K562 (cell line): Measurements from ENCODE around the gene OPRL1. TPM values are rescaled to one million over a fixed set of nuclear protein-coding genes. Genes with fewer than 3 reads are reported as not detected.

Source experiments
- CBFB ChIP-seq: sonication (generic); formaldehyde crosslinking; IDR thresholded peaks from 2 replicates; pipeline ENCODE4 v1.4.0; 2020; ENCODE audit warnings: mild to moderate bottlenecking, missing genetic modification reagents
- ETV1 ChIP-seq: fragments of 450-650 bp; conservative IDR thresholded peaks from 2 replicates; pipeline ENCODE4 v1.6.1; 2016; ENCODE audit warnings: missing genetic modification characterization, control low read depth, low read depth, missing compliant biosample characterization
- HDAC3 ChIP-seq: fragments of 450-650 bp; IDR thresholded peaks from 2 replicates; pipeline ENCODE4 v1.6.1; 2018; ENCODE audit warnings: borderline replicate concordance, mild to moderate bottlenecking, moderate library complexity; ENCODE audit not compliant: partially characterized antibody
- HDAC8 ChIP-seq: fragments of 450-650 bp; IDR thresholded peaks from 2 replicates; pipeline ENCODE4 v1.6.1; 2016; ENCODE audit warnings: mild to moderate bottlenecking, missing genetic modification characterization, moderate library complexity, missing compliant biosample characterization
- HES1 ChIP-seq: fragments of 450-650 bp; IDR thresholded peaks from 2 replicates; pipeline ENCODE4 v1.6.1; 2016; ENCODE audit warnings: low read depth, mild to moderate bottlenecking, moderate library complexity
- IRF1 ChIP-seq: sonication (generic); formaldehyde crosslinking; IDR thresholded peaks from 2 replicates; pipeline ENCODE4 v1.8.0; 2022; ENCODE audit warnings: missing genetic modification reagents, mild to moderate bottlenecking, borderline replicate concordance
- POLR2AphosphoS2 ChIP-seq: IDR thresholded peaks from 2 replicates; pipeline ENCODE4 v1.6.1; 2012; ENCODE audit warnings: low read length, improper control_type of control experiment
- SIN3A ChIP-seq, 2 experiments: fragments of 150-350 bp in 1 of 2; IDR thresholded peaks; 2 replicates each; pipeline ENCODE4 v1.6.1; 2011 to 2016; ENCODE audit warnings: borderline replicate concordance in 2 of 2, low read depth in 2 of 2, low read length in 2 of 2, mild to moderate bottlenecking in 2 of 2, moderate library complexity in 2 of 2; ENCODE audit not compliant: control insufficient read depth in 1 of 2
- TBP ChIP-seq: optimal IDR thresholded peaks from 2 replicates; pipeline ENCODE3; 2011; ENCODE audit warnings: low read depth, low read length, improper control_type of control experiment
- ZBTB8A ChIP-seq: fragments of 450-650 bp; IDR thresholded peaks from 2 replicates; pipeline ENCODE4 v1.6.1; 2018; ENCODE audit warnings: mild to moderate bottlenecking, moderate library complexity; ENCODE audit not compliant: partially characterized antibody
- ZC3H8 ChIP-seq: fragments of 450-650 bp; IDR thresholded peaks from 2 replicates; pipeline ENCODE4 v1.6.1; 2017
- ZNF282 ChIP-seq: sonication (generic); formaldehyde crosslinking; IDR thresholded peaks from 2 replicates; pipeline ENCODE4 v1.8.1; 2023; ENCODE audit warnings: missing genetic modification reagents
- ZNF695 ChIP-seq: fragments of 450-650 bp; formaldehyde crosslinking; IDR thresholded peaks from 2 replicates; pipeline ENCODE4 v1.4.0; 2020; ENCODE audit warnings: mild to moderate bottlenecking, moderate library complexity
- ZNF707 ChIP-seq: fragments of 250-450 bp; sonication (Bioruptor Pico); conservative IDR thresholded peaks from 2 replicates; pipeline ENCODE4 v1.8.0; 2022; ENCODE audit warnings: inconsistent platforms, mild to moderate bottlenecking, moderate library complexity
- ZNF764 ChIP-seq: fragments of 250-450 bp; sonication (Bioruptor Pico); IDR thresholded peaks from 2 replicates; pipeline ENCODE4 v1.4.0; 2020; ENCODE audit warnings: low read depth, mild to moderate bottlenecking, moderate library complexity
- polyA plus RNA-seq, 8 experiments: library from polyadenylated mRNA; depleted of rRNA in 4 of 8; stranded (reverse) in 5 of 8; unstranded in 3 of 8; fragments of >200 nt; fragmentation: Nextera tagmentation in 2 of 8; fragmentation: Illumina TruSeq in 1 of 8; extraction: Ambion mirVana in 2 of 8; extraction: Trizol in 1 of 8; gene quantifications; 2 replicates each; pipeline versions ENCODE4 v1.2.1 to v1.2.3, GENCODE V29; 2011 to 2014; ENCODE audit warnings: inconsistent platforms in 1 of 8, missing spikeins in 1 of 8
- total RNA-seq, 7 experiments: library from RNA; depleted of rRNA in 6 of 7; stranded (reverse); fragments of >200 nt in 6 of 7; fragmentation: Illumina TruSeq in 2 of 7; extraction: Trizol in 2 of 7; gene quantifications; 2 replicates each; pipeline versions ENCODE4 v1.2.1 to v1.2.3, GENCODE V29; 2011 to 2021; ENCODE audit warnings: low replicate concordance in 1 of 7
- TF ChIP-seq, protein P1 (sequence below): fragments of 150-350 bp; conservative IDR thresholded peaks from 2 replicates; pipeline ENCODE4 v1.6.1; 2014; ENCODE audit warnings: low read length
- TF ChIP-seq, protein P2 (sequence below), 2 experiments: fragments of 450-650 bp in 1 of 2; sonication (generic) in 1 of 2; formaldehyde crosslinking in 1 of 2; IDR thresholded peaks in 1 of 2; conservative IDR thresholded peaks in 1 of 2; 2 replicates each; pipeline versions ENCODE4 v1.6.1 to v1.8.1; 2016 to 2023; ENCODE audit warnings: mild to moderate bottlenecking in 2 of 2, moderate library complexity in 2 of 2, inconsistent platforms in 1 of 2, missing genetic modification reagents in 1 of 2
- TF ChIP-seq, protein P3 (sequence below): sonication (generic); formaldehyde crosslinking; IDR thresholded peaks from 2 replicates; pipeline ENCODE4 v1.8.0; 2022; ENCODE audit warnings: mild to moderate bottlenecking, low read depth, missing genetic modification reagents
- TF ChIP-seq, protein P4 (sequence below): fragments of 250-450 bp; sonication (Bioruptor Pico); IDR thresholded peaks from 2 replicates; pipeline ENCODE4 v1.5.0; 2020; ENCODE audit warnings: mild to moderate bottlenecking

OPRL1 gene
- total and polyA plus RNA-seq, 9 of the 15 experiments (the other 6 are each of a cell fraction or from before 2014, with no cell fraction given): 0.06 to 0.33 (median 0.11) TPM; not detected in 2

DNA sequence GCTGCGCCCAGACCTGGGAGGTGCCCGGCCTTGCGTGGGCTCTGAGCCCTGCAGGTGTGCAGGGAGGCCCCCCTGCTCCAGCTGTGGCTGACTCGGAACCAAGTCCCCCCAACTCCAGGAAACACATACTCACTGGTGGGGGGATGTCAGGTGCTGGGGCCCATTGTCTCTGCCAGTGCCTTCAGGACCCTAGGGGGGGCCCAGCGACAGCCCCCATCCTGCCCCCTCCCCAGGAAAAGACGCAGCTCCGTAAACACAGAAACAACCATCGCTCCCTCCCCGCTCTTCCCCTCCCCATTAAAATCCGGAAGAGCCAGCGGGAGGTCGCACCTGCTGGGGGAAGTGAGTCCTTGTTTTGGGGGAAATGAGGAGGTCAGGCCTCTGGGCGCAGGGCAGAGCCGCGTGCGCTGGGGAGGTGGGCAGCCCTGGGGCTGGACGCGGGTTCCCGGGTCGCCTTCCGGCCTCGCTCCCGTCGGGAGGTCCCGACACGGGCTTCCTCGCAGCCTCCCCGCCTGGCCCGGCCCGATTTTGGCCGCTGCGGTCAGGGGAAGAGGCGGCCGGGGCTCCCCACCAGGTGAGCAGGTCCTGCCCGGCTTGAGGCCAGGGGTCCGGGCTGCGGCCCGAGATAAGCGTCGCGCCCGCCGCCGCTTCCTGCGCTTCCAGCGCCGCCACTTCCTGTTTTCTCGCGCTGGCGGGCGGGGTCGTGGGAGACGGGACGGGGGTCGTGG is 37.7 kb upstream of the OPRL1 start (continued):
- TF ChIP-seq ZC3H8 (no peak), SIN3A (IDR thresholded peaks at IDR 0.05; ENCODE audit: borderline replicate concordance in 2 of 2, control insufficient read depth in 1 of 2, low read depth in 2 of 2, low read length in 2 of 2) (no peak), ZNF282 (no peak), TBP (peak; percentile 46), ETV1 (tag) (no peak; the same call in 1 of the 2 replicates), IRF1 (CRISPR knock-in tag) (no peak), ZNF764 (CRISPR knock-in tag) (no peak), ZNF707 (CRISPR knock-in tag) (no peak), HDAC8 (tag) (no peak), POLR2AphosphoS2 (no peak), ZNF695 (CRISPR knock-in tag) (no peak), HES1 (peak; percentile 53; the same call in 1 of the 2 replicates), HDAC3 (no peak), CBFB (CRISPR knock-in tag) (no peak), ZBTB8A (no peak)
- TF ChIP-seq, protein P1, sequence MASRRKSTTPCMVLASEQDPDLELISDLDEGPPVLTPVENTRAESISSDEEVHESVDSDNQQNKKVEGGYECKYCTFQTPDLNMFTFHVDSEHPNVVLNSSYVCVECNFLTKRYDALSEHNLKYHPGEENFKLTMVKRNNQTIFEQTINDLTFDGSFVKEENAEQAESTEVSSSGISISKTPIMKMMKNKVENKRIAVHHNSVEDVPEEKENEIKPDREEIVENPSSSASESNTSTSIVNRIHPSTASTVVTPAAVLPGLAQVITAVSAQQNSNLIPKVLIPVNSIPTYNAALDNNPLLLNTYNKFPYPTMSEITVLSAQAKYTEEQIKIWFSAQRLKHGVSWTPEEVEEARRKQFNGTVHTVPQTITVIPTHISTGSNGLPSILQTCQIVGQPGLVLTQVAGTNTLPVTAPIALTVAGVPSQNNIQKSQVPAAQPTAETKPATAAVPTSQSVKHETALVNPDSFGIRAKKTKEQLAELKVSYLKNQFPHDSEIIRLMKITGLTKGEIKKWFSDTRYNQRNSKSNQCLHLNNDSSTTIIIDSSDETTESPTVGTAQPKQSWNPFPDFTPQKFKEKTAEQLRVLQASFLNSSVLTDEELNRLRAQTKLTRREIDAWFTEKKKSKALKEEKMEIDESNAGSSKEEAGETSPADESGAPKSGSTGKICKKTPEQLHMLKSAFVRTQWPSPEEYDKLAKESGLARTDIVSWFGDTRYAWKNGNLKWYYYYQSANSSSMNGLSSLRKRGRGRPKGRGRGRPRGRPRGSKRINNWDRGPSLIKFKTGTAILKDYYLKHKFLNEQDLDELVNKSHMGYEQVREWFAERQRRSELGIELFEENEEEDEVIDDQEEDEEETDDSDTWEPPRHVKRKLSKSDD: no peak
- TF ChIP-seq, protein P2, sequence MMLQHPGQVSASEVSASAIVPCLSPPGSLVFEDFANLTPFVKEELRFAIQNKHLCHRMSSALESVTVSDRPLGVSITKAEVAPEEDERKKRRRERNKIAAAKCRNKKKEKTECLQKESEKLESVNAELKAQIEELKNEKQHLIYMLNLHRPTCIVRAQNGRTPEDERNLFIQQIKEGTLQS (IDR thresholded peaks at IDR 0.05): no peak
- TF ChIP-seq, protein P2 (CRISPR knock-in tag; conservative IDR thresholded peaks at IDR 0.05): no peak
- TF ChIP-seq, protein P3, sequence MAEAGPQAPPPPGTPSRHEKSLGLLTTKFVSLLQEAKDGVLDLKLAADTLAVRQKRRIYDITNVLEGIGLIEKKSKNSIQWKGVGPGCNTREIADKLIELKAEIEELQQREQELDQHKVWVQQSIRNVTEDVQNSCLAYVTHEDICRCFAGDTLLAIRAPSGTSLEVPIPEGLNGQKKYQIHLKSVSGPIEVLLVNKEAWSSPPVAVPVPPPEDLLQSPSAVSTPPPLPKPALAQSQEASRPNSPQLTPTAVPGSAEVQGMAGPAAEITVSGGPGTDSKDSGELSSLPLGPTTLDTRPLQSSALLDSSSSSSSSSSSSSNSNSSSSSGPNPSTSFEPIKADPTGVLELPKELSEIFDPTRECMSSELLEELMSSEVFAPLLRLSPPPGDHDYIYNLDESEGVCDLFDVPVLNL: no peak
- TF ChIP-seq, protein P4, sequence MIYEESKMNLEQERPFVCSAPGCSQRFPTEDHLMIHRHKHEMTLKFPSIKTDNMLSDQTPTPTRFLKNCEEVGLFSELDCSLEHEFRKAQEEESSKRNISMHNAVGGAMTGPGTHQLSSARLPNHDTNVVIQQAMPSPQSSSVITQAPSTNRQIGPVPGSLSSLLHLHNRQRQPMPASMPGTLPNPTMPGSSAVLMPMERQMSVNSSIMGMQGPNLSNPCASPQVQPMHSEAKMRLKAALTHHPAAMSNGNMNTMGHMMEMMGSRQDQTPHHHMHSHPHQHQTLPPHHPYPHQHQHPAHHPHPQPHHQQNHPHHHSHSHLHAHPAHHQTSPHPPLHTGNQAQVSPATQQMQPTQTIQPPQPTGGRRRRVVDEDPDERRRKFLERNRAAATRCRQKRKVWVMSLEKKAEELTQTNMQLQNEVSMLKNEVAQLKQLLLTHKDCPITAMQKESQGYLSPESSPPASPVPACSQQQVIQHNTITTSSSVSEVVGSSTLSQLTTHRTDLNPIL: no peak
